Sigmoid colon (tissue), 7 donors: ENCODE results near the gene TOMM20. TPM values are rescaled to one million over a fixed set of nuclear protein-coding genes. Genes with fewer than 3 reads are reported as not detected.

Source experiments
- DNase-seq: peaks from one replicate; pipeline ENCODE4 v3.0.0-alpha.2; 2019
- H3K27ac ChIP-seq, 4 donors: fragments of 200-600 bp; sonication (generic); one replicate each; pipeline ENCODE4 v1.5.1; 2016 to 2019; ENCODE audit warnings: mild to moderate bottlenecking in 1 of 4
- H3K27me3 ChIP-seq, 3 donors: fragments of 200-600 bp; sonication (generic); one replicate each; pipeline ENCODE4 v1.5.1; 2019; ENCODE audit warnings: mild to moderate bottlenecking in 1 of 3
- H3K36me3 ChIP-seq, 4 donors: fragments of 200-600 bp; sonication (generic); one replicate each; pipeline ENCODE4 v1.5.1; 2016 to 2019
- H3K4me1 ChIP-seq, 4 donors: fragments of 200-600 bp; sonication (generic); one replicate each; pipeline ENCODE4 v1.5.1; 2017 to 2019
- H3K4me3 ChIP-seq, 4 donors: fragments of 200-600 bp; sonication (generic); one replicate each; pipeline ENCODE4 v1.5.1; 2017 to 2019; ENCODE audit warnings: mild to moderate bottlenecking in 2 of 4, moderate library complexity in 1 of 4
- H3K9me3 ChIP-seq, 4 donors: fragments of 200-600 bp in 3 of 4; sonication (generic) in 3 of 4; one replicate each; pipeline versions ENCODE4 v1.5.1 to v1.6.1; 2013 to 2019
- CTCF ChIP-seq, 4 experiments: fragments of 450-650 bp in 3 of 4; fragments of 200-600 bp in 1 of 4; IDR thresholded peaks; one replicate each; pipeline ENCODE4 v1.5.1; 2016 to 2019; ENCODE audit warnings: antibody characterized with exemption in 4 of 4, mild to moderate bottlenecking in 3 of 4, moderate library complexity in 2 of 4
- EP300 ChIP-seq, 4 donors: sonication (generic); formaldehyde crosslinking; IDR thresholded peaks; one replicate each; pipeline ENCODE4 v1.6.1; 2017; ENCODE audit warnings: antibody characterized with exemption in 4 of 4
- POLR2A ChIP-seq, 2 donors: fragments of 450-650 bp; IDR thresholded peaks; one replicate each; pipeline ENCODE4 v1.6.1; 2016; ENCODE audit warnings: antibody characterized with exemption in 2 of 2, mild to moderate bottlenecking in 2 of 2, moderate library complexity in 2 of 2
- POLR2AphosphoS5 ChIP-seq, 4 donors: sonication (generic); formaldehyde crosslinking; IDR thresholded peaks; one replicate each; pipeline ENCODE4 v1.6.1; 2017; ENCODE audit warnings: antibody characterized with exemption in 4 of 4
- WGBS, 2 donors: extraction: QIAGEN DNeasy Blood & Tissue Kit; methylation state at CpG; one replicate each; pipeline ENCODE4 v1.1.7; 2013; 5-methylcytosine and 5-hydroxymethylcytosine counted together
- intact Hi-C: fragments of 100-400 bp; cut with DNase I; formaldehyde crosslinking; loops from one replicate; pipeline ENCODE4 v1.15.1; 2023
- polyA plus RNA-seq, 3 donors: library from polyadenylated mRNA; stranded (reverse); fragments of 200-250 nt; gene quantifications; one replicate each; pipeline ENCODE4 v1.2.3, GENCODE V29; 2013
- total RNA-seq, 4 donors: library from RNA; depleted of rRNA; stranded (reverse); fragments of >200 nt; gene quantifications; one replicate each; pipeline ENCODE4 v1.1.0, GENCODE V29; 2016
- donor health status: healthy with polysubstance abuse.
- donor health status: Bipolar disorder and iron deficiency.
- donor health status: healthy.

Gene TOMM20
- total and polyA plus RNA-seq, 7 donors, result 49.0 to 128 (median 79.3) TPM

- no peak for DNase-seq
- no peak overlapping the region for H3K27ac ChIP-seq
- intact Hi-C loops, result no loop called here
- H3K36me3 ChIP-seq, result peaks cover 3 to 96% (median 35%) of the 10 kb centered on the region in 4 donors
- no peaks in the 10 kb centered on the region for H3K9me3 ChIP-seq
- H3K4me3 ChIP-seq, result no peak overlapping the region
- WGBS, 2 donors, result 82% methylated on average over 2 of the region's 2 CpGs
- H3K4me1 ChIP-seq, result peaks cover 0 to 5% (median 0%) of the 10 kb centered on the region in 4 donors
- no peaks in the 10 kb centered on the region for H3K27me3 ChIP-seq
- TF ChIP-seq POLR2AphosphoS5 (IDR thresholded peaks at IDR 0.05) (no peak), EP300 (IDR thresholded peaks at IDR 0.05) (no peak), CTCF (IDR thresholded peaks at IDR 0.05) (no peak), POLR2A (IDR thresholded peaks at IDR 0.05) (no peak)
Observed at GRCh38 chr1:235151033-235151432, 22.4 kb upstream of the TOMM20 start.

GRCh38 chr1:235149824-235150223, 21.2 kb upstream of the TOMM20 start:
- no peak for DNase-seq
- Histone ChIP-seq H3K4me1 (peaks cover 0 to 3% (median 0%) of the 10 kb centered on the region in 4 donors), H3K9me3 (no peaks in the 10 kb centered on the region), H3K36me3 (peaks cover 3 to 99% (median 34%) of the 10 kb centered on the region in 4 donors), H3K27me3 (no peaks in the 10 kb centered on the region), H3K4me3 (no peak overlapping the region), H3K27ac (no peak overlapping the region)
- intact Hi-C loops, result no loop called here
- 79 to 92% methylated on average over 9 of the region's 9 CpGs for WGBS, 2 donors
- TF ChIP-seq POLR2AphosphoS5 (IDR thresholded peaks at IDR 0.05) (no peak), POLR2A (IDR thresholded peaks at IDR 0.05) (no peak), EP300 (IDR thresholded peaks at IDR 0.05) (no peak)

GRCh38 chr1:235147269-235147668, 18.6 kb upstream of the TOMM20 start:
- H3K27ac ChIP-seq, result no peak overlapping the region
- DNase-seq, result no peak
- H3K9me3 ChIP-seq, result no peaks in the 10 kb centered on the region
- H3K4me1 ChIP-seq, result no peaks in the 10 kb centered on the region
- intact Hi-C loops, result no loop called here
- no peaks in the 10 kb centered on the region for H3K27me3 ChIP-seq
- TF ChIP-seq POLR2AphosphoS5 (IDR thresholded peaks at IDR 0.05) (no peak), POLR2A (IDR thresholded peaks at IDR 0.05) (no peak), EP300 (IDR thresholded peaks at IDR 0.05) (no peak), CTCF (IDR thresholded peaks at IDR 0.05) (no peak)
- no peak overlapping the region for H3K4me3 ChIP-seq
- 95 to 96% methylated on average over 4 of the region's 4 CpGs for WGBS, 2 donors
- peaks cover 0 to 100% (median 31%) of the 10 kb centered on the region in 4 donors for H3K36me3 ChIP-seq

- intact Hi-C loops, result no loop called here
- peaks cover 0 to 100% (median 23%) of the 10 kb centered on the region in 4 donors for H3K36me3 ChIP-seq
- 93 to 94% methylated on average over 6 of the region's 6 CpGs for WGBS, 2 donors
- H3K9me3 ChIP-seq, result no peaks in the 10 kb centered on the region
- TF ChIP-seq EP300 (IDR thresholded peaks at IDR 0.05), result no peak
- no peak for TF ChIP-seq CTCF (IDR thresholded peaks at IDR 0.05)
- TF ChIP-seq POLR2AphosphoS5 (IDR thresholded peaks at IDR 0.05), result no peak
- no peak for TF ChIP-seq POLR2A (IDR thresholded peaks at IDR 0.05)
- DNase-seq, result no peak
- no peaks in the 10 kb centered on the region for H3K27me3 ChIP-seq
- no peak overlapping the region for H3K4me3 ChIP-seq
- H3K4me1 ChIP-seq, result no peaks in the 10 kb centered on the region
- no peak overlapping the region for H3K27ac ChIP-seq
Observed at GRCh38 chr1:235145639-235146038, 17.0 kb upstream of the TOMM20 start.

- intact Hi-C loops, result no loop called here
- no peaks in the 10 kb centered on the region for H3K4me1 ChIP-seq
- TF ChIP-seq POLR2A (IDR thresholded peaks at IDR 0.05) (no peak), CTCF (IDR thresholded peaks at IDR 0.05) (no peak), EP300 (IDR thresholded peaks at IDR 0.05) (no peak), POLR2AphosphoS5 (IDR thresholded peaks at IDR 0.05) (no peak)
- no peaks in the 10 kb centered on the region for H3K27me3 ChIP-seq
- 84 to 97% methylated on average over 4 of the region's 4 CpGs for WGBS, 2 donors
- H3K9me3 ChIP-seq, result no peaks in the 10 kb centered on the region
- no peak overlapping the region for H3K27ac ChIP-seq
- H3K4me3 ChIP-seq, result no peak overlapping the region
- no peak for DNase-seq
- H3K36me3 ChIP-seq, result peaks cover 0 to 98% (median 23%) of the 10 kb centered on the region in 4 donors
Observed at GRCh38 chr1:235142991-235143390, 14.4 kb upstream of the TOMM20 start.
